HG03432 (cell line): ENCODE data around the gene GLI1.
"Not testable (repeated sequence)": the region's sequence is repeated elsewhere in the genome, so short reads cannot be mapped to it uniquely, and the experiment has no call there.

ENCODE experiments used
- ATAC-seq: cut with Tn5 transposase; IDR thresholded peaks from one replicate; pipeline ENCODE4 v1.9.1; 2021; ENCODE audit warnings: mild to moderate bottlenecking, moderate library complexity; ENCODE audit not compliant: unreplicated experiment

Gene GLI1

DNA sequence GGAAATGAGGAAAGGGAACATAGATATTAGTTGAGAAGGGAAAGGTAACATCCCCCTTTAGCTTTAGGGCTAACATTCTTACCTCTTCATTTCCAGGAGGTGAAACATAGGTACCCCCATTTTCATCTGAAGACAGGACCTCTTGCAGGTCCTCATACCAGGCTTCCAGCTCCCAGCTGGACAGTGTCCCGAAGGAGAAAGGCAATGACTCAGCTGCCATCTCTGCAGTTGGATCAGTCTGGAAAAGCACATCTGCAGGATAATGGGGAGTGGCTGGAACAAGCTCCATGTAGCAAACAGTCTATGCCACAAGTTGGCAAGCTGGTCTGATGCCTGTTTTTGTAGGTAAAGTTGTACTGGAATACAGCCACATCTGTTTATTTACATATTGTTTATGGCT lies 57.6 kb downstream of the GLI1 start:
- no peak for ATAC-seq

DNA sequence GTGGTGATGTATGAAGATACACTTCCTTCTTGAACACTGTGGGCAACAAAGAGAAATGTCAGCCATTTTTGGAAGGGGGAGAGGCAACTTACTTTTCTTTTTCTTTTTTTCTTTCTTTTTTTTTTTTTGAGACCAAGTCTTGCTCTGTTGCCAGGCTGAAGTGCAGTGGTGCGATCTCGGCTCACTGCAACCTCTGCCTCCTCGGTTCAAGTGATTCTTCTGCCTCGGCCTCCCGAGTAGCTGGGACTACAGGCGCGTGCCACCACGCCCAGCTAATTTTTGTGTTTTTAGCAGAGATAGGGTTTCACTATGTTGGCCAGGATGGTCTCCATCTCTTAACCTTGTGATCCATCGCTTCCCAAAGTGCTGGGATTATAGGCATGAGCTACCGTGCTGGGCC lies 58.1 kb downstream of the GLI1 start:
- not testable (repeated sequence) for ATAC-seq

DNA sequence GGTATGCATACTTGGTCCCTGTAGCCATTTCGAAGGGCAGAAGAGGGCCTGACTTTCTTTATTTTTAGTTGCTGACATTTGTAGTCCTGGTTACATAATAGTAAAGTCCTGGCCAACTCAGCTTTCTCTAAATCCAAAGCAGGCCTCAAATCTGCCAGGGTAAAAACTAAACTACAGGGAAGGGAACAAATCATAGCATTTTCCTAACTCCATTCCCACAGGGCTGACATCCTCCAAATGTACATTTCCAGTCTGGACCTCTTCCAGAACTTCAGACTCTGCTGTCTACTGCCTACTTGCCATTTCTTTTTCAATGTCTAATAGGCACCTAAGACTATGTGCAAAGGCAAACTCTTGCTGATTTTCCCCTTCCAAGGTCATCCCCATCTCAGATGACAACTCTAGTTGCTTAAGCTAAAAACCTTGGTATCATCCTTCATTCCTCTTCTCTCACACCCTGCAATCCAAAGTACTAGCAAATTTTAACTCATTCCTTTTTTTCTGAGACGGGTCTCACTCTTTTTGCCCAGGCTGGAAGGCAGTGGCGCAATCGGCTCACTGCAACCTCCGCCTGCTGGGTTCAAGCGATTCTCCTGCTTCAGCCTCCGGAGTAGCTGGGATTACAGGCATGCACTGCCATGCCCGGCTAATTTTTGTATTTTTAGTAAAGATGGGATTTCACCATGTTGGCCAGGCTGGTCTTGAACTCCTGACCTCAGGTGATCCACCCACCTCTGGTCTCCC lies 58.8 kb downstream of the GLI1 start:
- ATAC-seq: no peak

DNA sequence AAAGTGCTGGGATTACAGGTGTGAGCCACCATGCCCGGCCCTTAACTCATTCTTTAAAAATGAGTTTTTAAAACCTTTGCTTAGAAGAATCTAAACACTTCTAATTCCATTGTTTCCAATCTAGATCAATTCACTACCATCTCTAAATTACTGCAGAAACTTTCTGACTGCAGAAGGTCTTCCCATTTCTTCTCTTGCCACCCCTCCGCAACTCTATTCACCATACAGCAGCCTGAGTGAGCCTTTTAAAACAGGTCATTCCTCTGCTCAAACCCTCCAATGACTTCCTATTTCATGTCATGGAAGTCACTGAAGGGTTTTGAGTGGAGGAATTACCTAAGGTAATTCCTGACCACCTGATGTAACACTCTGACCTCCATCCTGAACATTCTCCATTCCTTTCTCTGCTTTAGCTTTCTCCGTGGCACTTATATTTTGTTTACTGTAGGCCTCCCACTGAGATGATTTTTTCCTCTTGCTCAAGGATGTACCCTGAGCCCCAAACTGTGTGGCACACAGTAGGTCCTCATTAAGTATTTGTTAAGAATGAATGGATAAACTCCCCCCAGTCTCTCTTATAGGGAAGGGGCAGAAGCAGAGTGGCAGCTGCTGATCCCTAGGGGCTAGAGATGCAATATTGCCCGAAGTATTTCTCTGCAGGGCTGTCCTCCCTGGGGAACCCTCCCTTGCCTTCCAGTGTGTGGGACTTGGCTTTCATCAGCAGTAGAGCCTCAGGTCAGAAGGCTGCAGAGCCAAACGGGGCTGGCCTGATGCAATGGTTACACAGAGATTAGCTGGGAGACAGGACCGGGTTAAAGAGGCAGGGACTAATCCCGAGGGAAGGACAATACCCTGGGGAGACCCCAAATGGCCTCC lies 59.6 kb downstream of the GLI1 start:
- no peak for ATAC-seq

DNA sequence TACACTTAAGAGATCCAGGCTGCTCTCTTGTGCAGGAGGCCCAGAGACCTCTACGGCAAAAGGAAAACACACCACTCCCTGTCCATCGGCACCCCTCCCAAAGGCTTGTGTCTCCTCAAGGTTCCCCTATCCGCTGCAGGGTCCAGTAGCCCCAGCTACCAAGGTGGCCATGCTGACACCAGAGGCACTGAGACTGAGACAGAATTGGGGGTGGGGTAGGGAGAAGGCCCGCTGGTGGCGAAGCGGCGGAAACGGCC lies 60.1 kb downstream of the GLI1 start:
- peak; percentile 2 for ATAC-seq

DNA sequence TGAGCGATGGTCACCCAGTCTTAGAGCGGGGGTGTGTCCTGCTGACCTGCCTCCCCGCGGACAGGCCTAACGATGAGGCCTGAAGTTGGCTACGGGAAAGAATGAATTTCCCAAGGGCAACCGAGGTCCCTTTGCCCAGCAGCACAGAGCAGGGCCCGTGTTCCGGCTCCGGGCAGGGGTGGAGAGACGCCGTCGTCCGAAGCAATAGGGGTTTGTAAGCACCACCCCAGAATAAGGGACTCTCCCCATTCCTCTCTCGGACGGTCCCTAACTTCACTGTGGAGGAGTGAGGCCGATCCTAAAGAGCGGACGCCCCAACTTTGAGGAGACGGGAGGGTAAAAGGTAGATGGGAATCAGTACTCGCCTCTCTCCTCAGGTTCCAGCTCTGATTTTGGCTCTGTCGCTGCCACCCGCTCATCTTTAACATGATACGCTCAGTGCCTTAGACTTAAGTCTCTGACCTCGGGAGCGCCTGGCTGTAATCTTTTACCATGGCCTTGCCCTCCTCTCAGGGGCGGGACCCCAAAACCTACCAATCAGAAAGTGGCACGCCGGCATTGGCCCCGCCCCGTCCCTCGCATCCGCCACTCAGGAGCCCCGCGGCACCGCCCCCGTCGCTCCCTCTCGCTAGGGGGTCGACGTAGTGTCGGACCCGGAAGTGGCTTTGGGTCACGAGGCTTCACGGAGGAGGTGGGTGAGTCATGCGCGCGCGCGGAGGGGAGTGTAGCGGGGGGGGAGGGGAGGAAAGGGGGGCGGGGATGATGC lies 60.7 kb downstream of the GLI1 start, which contains the start of gene DDIT3:
Gene DDIT3, minus strand, starts transcription at position 462 of the 766 bp plus-strand sequence. CDS start 3,108 bp downstream, outside the sequence.
- peak; percentile 70 for ATAC-seq

DNA sequence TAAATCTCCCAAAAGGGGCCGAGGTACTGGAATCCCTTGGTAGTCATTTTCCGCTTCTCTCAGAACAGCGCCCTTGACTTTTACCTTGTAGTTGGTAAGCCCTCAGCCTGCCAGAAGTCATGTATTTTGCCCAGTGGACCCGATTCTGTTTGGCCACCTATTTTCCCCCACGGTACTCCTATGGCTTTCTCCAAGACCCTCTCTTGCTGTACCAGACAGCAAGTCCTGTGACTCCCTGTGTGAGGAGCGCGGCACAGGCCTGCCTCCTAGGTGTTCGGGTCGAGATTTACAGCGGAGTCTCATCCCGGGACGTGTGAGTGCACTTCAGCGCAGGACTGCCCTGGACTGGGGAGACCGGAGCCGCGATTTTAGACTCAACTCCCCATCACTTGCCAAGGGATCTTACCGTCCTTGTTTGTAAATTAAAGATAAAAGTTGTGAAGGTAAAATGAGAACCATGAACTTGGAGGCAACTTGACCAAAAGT lies 62.0 kb downstream of the GLI1 start:
- ATAC-seq: no peak
